HL-60 (cell line): ENCODE data around the gene AIF1L.

Source experiments
- DNase-seq, 2 experiments: peaks; one replicate each; pipeline ENCODE4 v3.0.0-alpha.2; 2010 to 2020; ENCODE audit warnings: low read depth in 1 of 2, low spot score in 1 of 2
- H3K27ac ChIP-seq: fragments of 250-450 bp; sonication (Bioruptor Pico); replicated peaks from 2 replicates; pipeline ENCODE4 v1.5.1; 2020; ENCODE audit warnings: mild to moderate bottlenecking, moderate library complexity
- H3K27me3 ChIP-seq: fragments of 250-450 bp; sonication (Bioruptor Pico); 2 replicates; pipeline ENCODE4 v1.5.1; 2021; ENCODE audit warnings: mild to moderate bottlenecking, moderate library complexity; ENCODE audit not compliant: insufficient read depth, poor library complexity, severe bottlenecking
- H3K4me3 ChIP-seq: replicated peaks from 2 replicates; pipeline ENCODE4 v1.5.1; 2011; ENCODE audit warnings: mild to moderate bottlenecking, control low read depth, low read length; ENCODE audit not compliant: insufficient read depth
- GABPA ChIP-seq: IDR thresholded peaks from 2 replicates; pipeline ENCODE4 v1.6.1; 2012; ENCODE audit warnings: low read depth
- POLR2AphosphoS5 ChIP-seq: IDR thresholded peaks from 2 replicates; pipeline ENCODE4 v1.6.1; 2012; ENCODE audit warnings: low read depth
- SPI1 ChIP-seq: IDR thresholded peaks from 2 replicates; pipeline ENCODE4 v1.6.1; 2012; ENCODE audit warnings: low read depth, mild to moderate bottlenecking, borderline replicate concordance
- TF ChIP-seq, protein P1 (sequence below): IDR thresholded peaks from 2 replicates; pipeline ENCODE4 v1.6.1; 2012; ENCODE audit warnings: low read depth; ENCODE audit not compliant: insufficient replicate concordance
- TF ChIP-seq, protein P2 (sequence below): IDR thresholded peaks from one replicate; pipeline ENCODE4 v1.5.1; 2011; ENCODE audit warnings: low read length, control low read depth, inconsistent platforms; ENCODE audit not compliant: insufficient read depth

Gene AIF1L

DNA sequence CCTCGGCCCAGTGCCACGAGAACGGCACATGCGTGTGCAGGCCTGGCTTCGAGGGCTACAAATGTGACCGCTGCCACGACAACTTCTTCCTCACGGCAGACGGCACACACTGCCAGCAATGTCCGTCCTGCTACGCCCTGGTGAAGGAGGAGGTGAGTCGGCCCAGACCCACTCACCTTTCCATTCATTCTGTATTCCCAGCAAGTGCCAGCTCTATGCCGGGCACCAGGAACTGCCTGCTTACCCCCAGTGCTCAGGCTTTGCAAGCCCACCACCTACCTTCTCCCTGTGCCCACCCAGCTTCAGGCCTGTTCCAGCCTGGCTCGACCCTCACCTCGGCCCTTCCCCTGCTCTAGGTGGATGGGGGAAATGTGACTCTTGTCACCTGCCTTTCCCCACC is 26.6 kb upstream of the AIF1L start:
- Histone ChIP-seq H3K27ac (no peak overlapping the region), H3K4me3 (no peak overlapping the region), H3K27me3 (peaks cover 2% of the 10 kb centered on the region)
- TF ChIP-seq POLR2AphosphoS5 (no peak), SPI1 (no peak), GABPA (no peak)
- TF ChIP-seq, protein P1, sequence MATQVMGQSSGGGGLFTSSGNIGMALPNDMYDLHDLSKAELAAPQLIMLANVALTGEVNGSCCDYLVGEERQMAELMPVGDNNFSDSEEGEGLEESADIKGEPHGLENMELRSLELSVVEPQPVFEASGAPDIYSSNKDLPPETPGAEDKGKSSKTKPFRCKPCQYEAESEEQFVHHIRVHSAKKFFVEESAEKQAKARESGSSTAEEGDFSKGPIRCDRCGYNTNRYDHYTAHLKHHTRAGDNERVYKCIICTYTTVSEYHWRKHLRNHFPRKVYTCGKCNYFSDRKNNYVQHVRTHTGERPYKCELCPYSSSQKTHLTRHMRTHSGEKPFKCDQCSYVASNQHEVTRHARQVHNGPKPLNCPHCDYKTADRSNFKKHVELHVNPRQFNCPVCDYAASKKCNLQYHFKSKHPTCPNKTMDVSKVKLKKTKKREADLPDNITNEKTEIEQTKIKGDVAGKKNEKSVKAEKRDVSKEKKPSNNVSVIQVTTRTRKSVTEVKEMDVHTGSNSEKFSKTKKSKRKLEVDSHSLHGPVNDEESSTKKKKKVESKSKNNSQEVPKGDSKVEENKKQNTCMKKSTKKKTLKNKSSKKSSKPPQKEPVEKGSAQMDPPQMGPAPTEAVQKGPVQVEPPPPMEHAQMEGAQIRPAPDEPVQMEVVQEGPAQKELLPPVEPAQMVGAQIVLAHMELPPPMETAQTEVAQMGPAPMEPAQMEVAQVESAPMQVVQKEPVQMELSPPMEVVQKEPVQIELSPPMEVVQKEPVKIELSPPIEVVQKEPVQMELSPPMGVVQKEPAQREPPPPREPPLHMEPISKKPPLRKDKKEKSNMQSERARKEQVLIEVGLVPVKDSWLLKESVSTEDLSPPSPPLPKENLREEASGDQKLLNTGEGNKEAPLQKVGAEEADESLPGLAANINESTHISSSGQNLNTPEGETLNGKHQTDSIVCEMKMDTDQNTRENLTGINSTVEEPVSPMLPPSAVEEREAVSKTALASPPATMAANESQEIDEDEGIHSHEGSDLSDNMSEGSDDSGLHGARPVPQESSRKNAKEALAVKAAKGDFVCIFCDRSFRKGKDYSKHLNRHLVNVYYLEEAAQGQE = no peak
- TF ChIP-seq, protein P2, sequence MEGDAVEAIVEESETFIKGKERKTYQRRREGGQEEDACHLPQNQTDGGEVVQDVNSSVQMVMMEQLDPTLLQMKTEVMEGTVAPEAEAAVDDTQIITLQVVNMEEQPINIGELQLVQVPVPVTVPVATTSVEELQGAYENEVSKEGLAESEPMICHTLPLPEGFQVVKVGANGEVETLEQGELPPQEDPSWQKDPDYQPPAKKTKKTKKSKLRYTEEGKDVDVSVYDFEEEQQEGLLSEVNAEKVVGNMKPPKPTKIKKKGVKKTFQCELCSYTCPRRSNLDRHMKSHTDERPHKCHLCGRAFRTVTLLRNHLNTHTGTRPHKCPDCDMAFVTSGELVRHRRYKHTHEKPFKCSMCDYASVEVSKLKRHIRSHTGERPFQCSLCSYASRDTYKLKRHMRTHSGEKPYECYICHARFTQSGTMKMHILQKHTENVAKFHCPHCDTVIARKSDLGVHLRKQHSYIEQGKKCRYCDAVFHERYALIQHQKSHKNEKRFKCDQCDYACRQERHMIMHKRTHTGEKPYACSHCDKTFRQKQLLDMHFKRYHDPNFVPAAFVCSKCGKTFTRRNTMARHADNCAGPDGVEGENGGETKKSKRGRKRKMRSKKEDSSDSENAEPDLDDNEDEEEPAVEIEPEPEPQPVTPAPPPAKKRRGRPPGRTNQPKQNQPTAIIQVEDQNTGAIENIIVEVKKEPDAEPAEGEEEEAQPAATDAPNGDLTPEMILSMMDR = no peak
- DNase-seq = no peak

GRCh38 chr9:131072107-131072870 is 24.0 kb upstream of the AIF1L start:
- H3K4me3 ChIP-seq = no peak overlapping the region
- no peak overlapping the region for H3K27ac ChIP-seq
- no peak for TF ChIP-seq POLR2AphosphoS5
- TF ChIP-seq GABPA = no peak
- TF ChIP-seq SPI1 = no peak
- TF ChIP-seq, protein P2 = no peak
- TF ChIP-seq, protein P1 = no peak
- H3K27me3 ChIP-seq = no peaks in the 10 kb centered on the region
- no peak for DNase-seq

GRCh38 chr9:131072871-131073237 is 23.5 kb upstream of the AIF1L start:
- H3K27ac ChIP-seq = no peak overlapping the region
- no peak for DNase-seq
- no peak overlapping the region for H3K4me3 ChIP-seq
- TF ChIP-seq GABPA (no peak), POLR2AphosphoS5 (no peak), SPI1 (no peak)
- TF ChIP-seq, protein P1 = no peak
- TF ChIP-seq, protein P2 = no peak
- H3K27me3 ChIP-seq = no peaks in the 10 kb centered on the region
